PC-9 (cell line): ENCODE measurements around the gene PTPRD. TPM values are rescaled to one million over a fixed set of nuclear protein-coding genes. Genes with fewer than 3 reads are reported as not detected.

Source experiments
- BruUV-seq: library from RNA; stranded (reverse); fragments of 400-500 nt; replicated peaks from 2 replicates; lab custom pipeline; 2021; lab: Mats Ljungman, UMichigan
- CTCF ChIA-PET: fragments of 300-600 bp; sonication (Branson Sonifier 250); formaldehyde crosslinking; loops from one replicate; lab custom pipeline; 2022; ENCODE audit warnings: antibody characterized with exemption; lab: Charles Lee
- POLR2A ChIA-PET: fragments of 300-600 bp; sonication (Branson Sonifier 250); formaldehyde crosslinking; loops from one replicate; lab custom pipeline; 2022; ENCODE audit warnings: antibody characterized with exemption; ENCODE audit not compliant: unreplicated experiment; lab: Charles Lee
- DNase-seq, 2 experiments: peaks; one replicate each; pipeline versions ENCODE4 v3.0.0 to v3.0.0-alpha.2; 2015 to 2022; ENCODE audit warnings: mixed read lengths in 1 of 2
- H2AFZ ChIP-seq: fragments of 200-600 bp; sonication (generic); 2 replicates; pipeline ENCODE4 v1.8.1; 2017; ENCODE audit warnings: antibody characterized with exemption
- H3F3A ChIP-seq: fragments of 200-600 bp; sonication (generic); 2 replicates; pipeline ENCODE4 v1.8.1; 2017; ENCODE audit warnings: antibody characterized with exemption, mild to moderate bottlenecking, low read depth; ENCODE audit not compliant: insufficient read depth
- H3K27ac ChIP-seq: fragments of 200-600 bp; sonication (generic); 2 replicates; pipeline ENCODE4 v1.6.1; 2016; ENCODE audit warnings: mixed run types
- H3K27me3 ChIP-seq: fragments of 200-600 bp; sonication (generic); 2 replicates; pipeline ENCODE4 v1.6.1; 2016; ENCODE audit warnings: low read depth, mixed run types; ENCODE audit not compliant: insufficient read depth
- H3K36me3 ChIP-seq: fragments of 200-600 bp; sonication (generic); 2 replicates; pipeline ENCODE4 v1.6.1; 2016; ENCODE audit warnings: low read depth, mixed run types
- H3K4me1 ChIP-seq: fragments of 200-600 bp; sonication (generic); replicated peaks from 2 replicates; pipeline ENCODE4 v1.6.1; 2016; ENCODE audit warnings: mixed run types; ENCODE audit not compliant: insufficient read depth
- H3K4me2 ChIP-seq: fragments of 200-600 bp; sonication (generic); 2 replicates; pipeline ENCODE4 v1.6.1; 2017; ENCODE audit warnings: mixed run types
- H3K4me3 ChIP-seq: fragments of 200-600 bp; sonication (generic); 2 replicates; pipeline ENCODE4 v1.6.1; 2016; ENCODE audit warnings: mixed run types
- H3K79me2 ChIP-seq: fragments of 200-600 bp; sonication (generic); 2 replicates; pipeline ENCODE4 v1.6.1; 2017; ENCODE audit warnings: low read depth, mixed run types
- H3K9me2 ChIP-seq: fragments of 200-600 bp; sonication (generic); 2 replicates; pipeline ENCODE4 v1.8.1; 2017; ENCODE audit warnings: mild to moderate bottlenecking; ENCODE audit not compliant: insufficient read depth
- H3K9me3 ChIP-seq: fragments of 200-600 bp; sonication (generic); 2 replicates; pipeline ENCODE4 v1.8.1; 2016; ENCODE audit warnings: low read depth; ENCODE audit not compliant: insufficient read depth
- H4K20me1 ChIP-seq: fragments of 200-600 bp; sonication (generic); 2 replicates; pipeline ENCODE4 v1.8.1; 2017; ENCODE audit not compliant: insufficient read depth
- CTCF ChIP-seq: fragments of 200-600 bp; sonication (generic); conservative IDR thresholded peaks from 2 replicates; pipeline ENCODE4 v1.6.1; 2017; ENCODE audit warnings: mixed run types, antibody characterized with exemption, mild to moderate bottlenecking, moderate library complexity
- EZH2 ChIP-seq: fragments of 200-600 bp; sonication (generic); IDR thresholded peaks from 2 replicates; pipeline ENCODE4 v1.8.0; 2017; ENCODE audit warnings: antibody characterized with exemption, low read depth
- intact Hi-C: fragments of 100-400 bp; cut with micrococcal nuclease; formaldehyde crosslinking; loops from one replicate; pipeline ENCODE4 v1.10.0; 2022; ENCODE audit not compliant: unreplicated experiment
- total RNA-seq: library from RNA; stranded (reverse); gene quantifications from 2 replicates; pipeline ENCODE4 v1.2.3, GENCODE V29; 2021

The PTPRD gene
- total RNA-seq, 1 experiment from 2014 or later, result not detected

- DNase-seq, result no peak
- Histone ChIP-seq H3K4me1 (no peaks in the 10 kb centered on the region), H3K79me2 (no peaks in the 10 kb centered on the region), H3K9me3 (no peaks in the 10 kb centered on the region), H3K36me3 (no peaks in the 10 kb centered on the region), H3F3A (no peaks in the 10 kb centered on the region), H3K9me2 (no peaks in the 10 kb centered on the region), H4K20me1 (no peaks in the 10 kb centered on the region), H3K4me3 (no peak overlapping the region), H3K27me3 (no peaks in the 10 kb centered on the region), H2AFZ (no peak overlapping the region), H3K27ac (no peak overlapping the region), H3K4me2 (no peak overlapping the region)
- intact Hi-C loops, result no loop called here
- ChIA-PET POLR2A (no interaction called here), CTCF (no interaction called here)
- TF ChIP-seq CTCF (no peak), EZH2 (no peak)
- no TSS peak for BruUV-seq
Observed at GRCh38 chr9:8604201-8604600, 2008.6 kb downstream of the PTPRD start.

DNA sequence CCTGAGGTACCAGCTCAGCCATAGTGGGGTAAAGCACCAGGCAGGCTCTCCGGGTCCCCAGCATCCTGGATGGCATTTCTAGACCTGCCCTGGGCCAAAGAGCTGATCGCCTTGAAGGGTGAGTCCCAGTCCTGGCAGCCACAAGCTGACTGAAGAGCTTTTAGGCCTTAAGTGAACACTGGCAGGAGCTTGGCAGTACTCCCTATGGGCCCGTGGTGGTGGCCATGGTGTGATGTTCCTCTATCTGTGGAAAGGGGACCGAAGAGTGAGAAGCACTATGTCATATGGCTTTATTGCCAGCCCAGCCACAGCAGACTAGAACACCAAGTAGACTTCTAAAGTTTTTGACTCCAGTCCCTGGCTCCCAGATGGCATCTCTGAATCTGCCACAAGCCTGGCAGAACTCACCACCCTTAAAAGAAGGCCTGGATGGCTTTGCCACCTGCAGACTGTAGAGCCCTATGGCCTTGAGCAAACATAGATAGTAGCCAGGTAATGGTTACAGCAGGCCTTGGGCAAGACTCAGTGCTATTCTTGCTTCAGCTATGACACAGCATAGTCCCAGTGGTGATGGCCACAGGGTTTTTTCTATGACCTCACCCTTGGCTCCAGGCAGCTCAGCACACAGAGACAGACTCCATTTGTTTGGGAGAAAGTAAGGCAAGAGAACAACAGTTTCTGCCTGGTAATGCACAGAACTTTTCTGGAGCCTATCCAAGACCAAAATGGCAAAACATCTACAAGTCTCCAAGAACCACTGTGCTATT lies 2011.7 kb downstream of the PTPRD start:
- no TSS peak for BruUV-seq
- H3K4me3 ChIP-seq, result no peak overlapping the region
- H3K27me3 ChIP-seq, result no peaks in the 10 kb centered on the region
- no peaks in the 10 kb centered on the region for H4K20me1 ChIP-seq
- no peak for TF ChIP-seq CTCF
- TF ChIP-seq EZH2, result no peak
- H3F3A ChIP-seq, result no peaks in the 10 kb centered on the region
- no peak overlapping the region for H3K27ac ChIP-seq
- H3K79me2 ChIP-seq, result no peaks in the 10 kb centered on the region
- H2AFZ ChIP-seq, result no peak overlapping the region
- H3K9me2 ChIP-seq, result no peaks in the 10 kb centered on the region
- intact Hi-C loops, result no loop called here
- ChIA-PET POLR2A (no interaction called here), CTCF (no interaction called here)
- no peaks in the 10 kb centered on the region for H3K9me3 ChIP-seq
- H3K36me3 ChIP-seq, result no peaks in the 10 kb centered on the region
- no peaks in the 10 kb centered on the region for H3K4me1 ChIP-seq
- no peak for DNase-seq
- H3K4me2 ChIP-seq, result no peak overlapping the region

GRCh38 chr9:8599937-8600336 lies 2012.9 kb downstream of the PTPRD start:
- CTCF ChIA-PET, result no interaction called here
- Histone ChIP-seq H2AFZ (no peak overlapping the region), H3K9me2 (no peaks in the 10 kb centered on the region), H3K9me3 (no peaks in the 10 kb centered on the region), H3K4me1 (no peaks in the 10 kb centered on the region), H4K20me1 (no peaks in the 10 kb centered on the region), H3K79me2 (no peaks in the 10 kb centered on the region), H3K27ac (no peak overlapping the region), H3K36me3 (no peaks in the 10 kb centered on the region), H3K4me3 (no peak overlapping the region), H3K27me3 (no peaks in the 10 kb centered on the region), H3K4me2 (no peak overlapping the region), H3F3A (no peaks in the 10 kb centered on the region)
- intact Hi-C loops, result no loop called here
- POLR2A ChIA-PET, result no interaction called here
- no peak for TF ChIP-seq CTCF
- no peak for TF ChIP-seq EZH2
- DNase-seq, result no peak
- BruUV-seq, result no TSS peak
